H9 (cell line): ENCODE measurements around the gene PWWP2B. TPM values are rescaled to one million over a fixed set of nuclear protein-coding genes. Genes with fewer than 3 reads are reported as not detected.

Source experiments
- DNase-seq: peaks from one replicate; pipeline ENCODE4 v3.0.0-alpha.2; 2017
- H2AFZ ChIP-seq: one replicate; pipeline ENCODE4 v1.6.1; 2013; ENCODE audit warnings: mild to moderate bottlenecking, low read length, control low read depth, moderate library complexity
- H2AK5ac ChIP-seq: 2 replicates; pipeline ENCODE4 v1.6.1; 2013; ENCODE audit warnings: low read length, control low read depth, mixed read lengths; ENCODE audit not compliant: insufficient read length
- H2BK120ac ChIP-seq: one replicate; pipeline ENCODE4 v1.6.1; 2013; ENCODE audit warnings: low read depth, mild to moderate bottlenecking, low read length, control low read depth, inconsistent platforms; ENCODE audit not compliant: poor library complexity, severe bottlenecking
- H2BK12ac ChIP-seq: 2 replicates; pipeline ENCODE4 v1.6.1; 2013; ENCODE audit warnings: low read length, control low read depth, mixed read lengths, low read depth; ENCODE audit not compliant: insufficient read length
- H2BK15ac ChIP-seq: 2 replicates; pipeline ENCODE4 v1.6.1; 2013; ENCODE audit warnings: low read depth, low read length, control low read depth
- H2BK20ac ChIP-seq: one replicate; pipeline ENCODE4 v1.6.1; 2013; ENCODE audit warnings: low read depth, mild to moderate bottlenecking, low read length, control low read depth, inconsistent platforms; ENCODE audit not compliant: poor library complexity, severe bottlenecking
- H2BK5ac ChIP-seq: 2 replicates; pipeline ENCODE4 v1.6.1; 2013; ENCODE audit warnings: low read length, control low read depth, mixed read lengths; ENCODE audit not compliant: insufficient read length
- H3K14ac ChIP-seq: 2 replicates; pipeline ENCODE4 v1.6.1; 2013; ENCODE audit warnings: low read length, control low read depth; ENCODE audit not compliant: insufficient read depth
- H3K18ac ChIP-seq: 2 replicates; pipeline ENCODE4 v1.6.1; 2013; ENCODE audit warnings: low read depth, mild to moderate bottlenecking, mixed read lengths, low read length, control low read depth; ENCODE audit not compliant: insufficient read length
- H3K23ac ChIP-seq: 2 replicates; pipeline ENCODE4 v1.6.1; 2013; ENCODE audit warnings: low read length, control low read depth, mixed read lengths, low read depth; ENCODE audit not compliant: insufficient read length
- H3K23me2 ChIP-seq: 2 replicates; pipeline ENCODE4 v1.6.1; 2013; ENCODE audit warnings: low read depth, mild to moderate bottlenecking, mixed read lengths, low read length, control low read depth; ENCODE audit not compliant: insufficient read length, poor library complexity, severe bottlenecking
- H3K27ac ChIP-seq: 2 replicates; pipeline ENCODE4 v1.5.1; 2013; ENCODE audit warnings: low read length, control low read depth, mixed read lengths, low read depth; ENCODE audit not compliant: insufficient read length
- H3K27me3 ChIP-seq: 2 replicates; pipeline ENCODE4 v1.6.1; 2013; ENCODE audit warnings: low read length, control low read depth, inconsistent platforms; ENCODE audit not compliant: insufficient read depth
- H3K4ac ChIP-seq: 2 replicates; pipeline ENCODE4 v1.6.1; 2013; ENCODE audit warnings: low read depth, mild to moderate bottlenecking, control low read depth, inconsistent platforms, low read length, moderate library complexity
- H3K4me1 ChIP-seq: 2 replicates; pipeline ENCODE4 v1.6.1; 2013; ENCODE audit warnings: low read length, control low read depth, inconsistent platforms; ENCODE audit not compliant: insufficient read depth
- H3K4me2 ChIP-seq: 2 replicates; pipeline ENCODE4 v1.6.1; 2013; ENCODE audit warnings: low read length, control low read depth, mixed read lengths; ENCODE audit not compliant: insufficient read length, insufficient read depth
- H3K56ac ChIP-seq: 2 replicates; pipeline ENCODE4 v1.6.1; 2013; ENCODE audit warnings: low read depth, mild to moderate bottlenecking, mixed read lengths, low read length, control low read depth; ENCODE audit not compliant: insufficient read length
- H3K79me1 ChIP-seq: 2 replicates; pipeline ENCODE4 v1.6.1; 2013; ENCODE audit warnings: low read depth, mild to moderate bottlenecking, moderate library complexity, low read length, control low read depth, inconsistent platforms; ENCODE audit not compliant: insufficient read depth, poor library complexity, severe bottlenecking
- H3K79me2 ChIP-seq: 2 replicates; pipeline ENCODE4 v1.6.1; 2013; ENCODE audit warnings: low read length, control low read depth, inconsistent platforms; ENCODE audit not compliant: insufficient read depth
- H3K9ac ChIP-seq: 2 replicates; pipeline ENCODE4 v1.6.1; 2013; ENCODE audit warnings: low read length, control low read depth, mixed read lengths; ENCODE audit not compliant: insufficient read length; ENCODE audit errors: extremely low read depth
- H3K9me3 ChIP-seq: one replicate; pipeline ENCODE4 v1.6.1; 2013; ENCODE audit warnings: low read depth, low read length, inconsistent platforms; ENCODE audit not compliant: control insufficient read depth
- H3T11ph ChIP-seq: one replicate; pipeline ENCODE4 v1.6.1; 2013; ENCODE audit warnings: mild to moderate bottlenecking, low read length, control low read depth, inconsistent platforms
- H4K20me1 ChIP-seq: one replicate; pipeline ENCODE4 v1.6.1; 2013; ENCODE audit not compliant: control insufficient read depth, insufficient read length, insufficient read depth
- H4K5ac ChIP-seq: 2 replicates; pipeline ENCODE4 v1.6.1; 2013; ENCODE audit warnings: low read depth, mild to moderate bottlenecking, mixed read lengths, low read length, control low read depth; ENCODE audit not compliant: insufficient read length
- H4K8ac ChIP-seq: replicated peaks from 2 replicates; pipeline ENCODE4 v1.6.1; 2013; ENCODE audit warnings: low read length, control low read depth, mixed read lengths, low read depth; ENCODE audit not compliant: insufficient read length
- H4K91ac ChIP-seq: 2 replicates; pipeline ENCODE4 v1.6.1; 2013; ENCODE audit warnings: low read depth, mild to moderate bottlenecking, moderate library complexity, mixed read lengths, low read length, control low read depth; ENCODE audit not compliant: insufficient read length
- H3K27ac Mint-ChIP-seq, 3 experiments: 2 replicates in 2 of 3; 3 replicates in 1 of 3; pipeline ENCODE4 v1.8.0; 2020 to 2021; ENCODE audit warnings: mixed read lengths in 3 of 3, mild to moderate bottlenecking in 1 of 3, moderate library complexity in 1 of 3
- H3K27me3 Mint-ChIP-seq: 2 replicates; pipeline ENCODE4 v1.8.0; 2021; ENCODE audit warnings: low read depth, mild to moderate bottlenecking, moderate library complexity, mixed read lengths
- H3K36me3 Mint-ChIP-seq, 3 experiments: 2 replicates in 2 of 3; 3 replicates in 1 of 3; pipeline ENCODE4 v1.8.0; 2020 to 2021; ENCODE audit warnings: low read depth in 3 of 3, mixed read lengths in 3 of 3; ENCODE audit not compliant: insufficient read depth in 1 of 3
- H3K4me1 Mint-ChIP-seq, 2 experiments: 2 replicates each; pipeline ENCODE4 v1.8.0; 2020; ENCODE audit warnings: mixed read lengths in 2 of 2
- H3K4me3 Mint-ChIP-seq, 2 experiments: 2 replicates in 1 of 2; 3 replicates in 1 of 2; pipeline ENCODE4 v1.8.0; 2020 to 2021; ENCODE audit warnings: mild to moderate bottlenecking in 2 of 2, mixed read lengths in 2 of 2, moderate library complexity in 1 of 2
- H3K9me3 Mint-ChIP-seq, 2 experiments: 2 replicates in 1 of 2; 3 replicates in 1 of 2; pipeline ENCODE4 v1.8.0; 2020; ENCODE audit warnings: mild to moderate bottlenecking in 2 of 2, mixed read lengths in 2 of 2, moderate library complexity in 1 of 2
- CTCF ChIP-seq: fragments of 200-600 bp; sonication (generic); conservative IDR thresholded peaks from 3 replicates; pipeline ENCODE4 v1.8.0; 2021; ENCODE audit warnings: antibody characterized with exemption, mild to moderate bottlenecking
- WGBS: extraction: QIAGEN DNeasy Blood & Tissue Kit; methylation state at CpG from one replicate; pipeline ENCODE4 v1.1.7; 2013; ENCODE audit warnings: missing lambda C conversion rate, low lambda C conversion rate, mixed read lengths; ENCODE audit not compliant: insufficient read length; ENCODE audit errors: extremely low coverage; 5-methylcytosine and 5-hydroxymethylcytosine counted together
- total RNA-seq: library from RNA; stranded (reverse); gene quantifications from 2 replicates; pipeline ENCODE4 v1.2.1, GENCODE V29; 2021

Gene PWWP2B
- total RNA-seq, 1 experiment from 2014 or later, result 10.0 TPM

GRCh38 chr10:132406750-132407149 lies 9.8 kb downstream of the PWWP2B start:
- no peak overlapping the region for H3K4me2 ChIP-seq
- peak overlapping the region in 2 of 3 experiments; percentile 70 to 77; a peak in 3 of 7 replicates for H3K27ac Mint-ChIP-seq

More at GRCh38 chr10:132406750-132407149, 9.8 kb downstream of the PWWP2B start:
- Histone ChIP-seq H3T11ph (no peak overlapping the region), H2AK5ac (no peak overlapping the region), H3K9ac (no peak overlapping the region), H3K23ac (no peak overlapping the region), H4K5ac (no peak overlapping the region), H2BK20ac (no peak overlapping the region), H2BK15ac (no peak overlapping the region), H3K4me1 (peaks cover 8% of the 10 kb centered on the region; the same call in 1 of the 2 replicates), H3K79me2 (no peaks in the 10 kb centered on the region; the same call in 1 of the 2 replicates), H4K91ac (peak overlapping the region; percentile 97), H3K18ac (peak overlapping the region; percentile 46), H4K20me1 (peaks cover 4% of the 10 kb centered on the region), H3K9me3 (no peaks in the 10 kb centered on the region), H3K27ac (no peak overlapping the region), H2BK12ac (peak overlapping the region; percentile 69), H3K79me1 (no peaks in the 10 kb centered on the region), H3K23me2 (no peaks in the 10 kb centered on the region), H4K8ac (no peak overlapping the region), H2BK5ac (no peak overlapping the region), H2AFZ (no peak overlapping the region), H2BK120ac (no peak overlapping the region), H3K4ac (peak overlapping the region; percentile 80; the same call in 1 of the 2 replicates), H3K14ac (peak overlapping the region; percentile 80; the same call in 1 of the 2 replicates), H3K27me3 (no peaks in the 10 kb centered on the region), H3K56ac (no peak overlapping the region)
- Mint-ChIP-seq H3K4me3 (no peak overlapping the region), H3K4me1 (peaks cover 23 to 32% of the 10 kb centered on the region in 2 experiments), H3K9me3 (no peaks in the 10 kb centered on the region), H3K36me3 (peaks cover 3 to 15% (median 8%) of the 10 kb centered on the region in 3 experiments), H3K27me3 (no peaks in the 10 kb centered on the region)
- no peak for DNase-seq
- WGBS, result no CpG with 5 or more reads among the region's 16 CpGs
- no peak for TF ChIP-seq CTCF
